Naive thymus-derived CD4-positive, alpha-beta T cell (primary cell): ENCODE results near the gene COTL1. TPM values are rescaled to one million over a fixed set of nuclear protein-coding genes. Genes with fewer than 3 reads are reported as not detected.
A peak's percentile ranks its signal among the peaks of the same experiment; 100 is the strongest.

Experiments
- ATAC-seq: fragments of 150-1000 bp; cut with Tn5 transposase; 2 replicates; pipeline ENCODE4 v1.10.0; 2021; ENCODE audit warnings: mild to moderate bottlenecking, moderate library complexity
- CTCF ChIA-PET: fragments of 350-600 bp; sonication (Branson Sonifier 250); formaldehyde crosslinking; loops from one replicate; lab custom pipeline; 2021; ENCODE audit warnings: antibody characterized with exemption; lab: Charles Lee
- POLR2A ChIA-PET: fragments of 350-600 bp; sonication (Branson Sonifier 250); formaldehyde crosslinking; loops from one replicate; lab custom pipeline; 2021; ENCODE audit warnings: antibody characterized with exemption, inconsistent platforms; lab: Charles Lee
- DNase-seq, 9 donors: peaks; one replicate each; pipeline versions ENCODE4 v3.0.0 to v3.0.0-alpha.2; 2020 to 2022; ENCODE audit warnings: mixed read lengths in 1 of 9
- H3K27ac ChIP-seq: one replicate; pipeline ENCODE4 v1.7.0; 2013; ENCODE audit warnings: mild to moderate bottlenecking, low read depth, low read length, moderate library complexity
- H3K27me3 ChIP-seq, 2 donors: one replicate each; pipeline ENCODE4 v1.7.0; 2013; ENCODE audit warnings: low read length in 2 of 2, mild to moderate bottlenecking in 2 of 2, moderate library complexity in 2 of 2; ENCODE audit not compliant: control insufficient read depth in 2 of 2, insufficient read depth in 2 of 2
- H3K36me3 ChIP-seq, 3 experiments: 1 replicate in 2 of 3; 2 replicates in 1 of 3; pipeline ENCODE4 v1.7.0; 2013; ENCODE audit warnings: low read length in 3 of 3, mild to moderate bottlenecking in 3 of 3, moderate library complexity in 1 of 3; ENCODE audit not compliant: insufficient read depth in 3 of 3, control insufficient read depth in 2 of 3
- H3K4me1 ChIP-seq, 2 donors: one replicate each; pipeline ENCODE4 v1.7.0; 2013; ENCODE audit warnings: low read length in 2 of 2, mild to moderate bottlenecking in 2 of 2, moderate library complexity in 1 of 2; ENCODE audit not compliant: control insufficient read depth in 2 of 2, insufficient read depth in 2 of 2
- H3K4me3 ChIP-seq: 2 replicates; pipeline ENCODE4 v1.7.0; 2013; ENCODE audit warnings: mild to moderate bottlenecking, low read length
- H3K9me3 ChIP-seq, 3 experiments: 1 replicate in 2 of 3; 2 replicates in 1 of 3; pipeline ENCODE4 v1.7.0; 2013; ENCODE audit warnings: low read length in 3 of 3; ENCODE audit not compliant: control insufficient read depth in 2 of 3
- H3K27ac Mint-ChIP-seq, 9 donors: one replicate each; pipeline ENCODE4 v1.8.0; 2020 to 2022; ENCODE audit warnings: mixed read lengths in 9 of 9, mild to moderate bottlenecking in 8 of 9, moderate library complexity in 5 of 9, inconsistent platforms in 2 of 9
- H3K27me3 Mint-ChIP-seq, 5 donors: one replicate each; pipeline ENCODE4 v1.8.0; 2021 to 2022; ENCODE audit warnings: mixed read lengths in 5 of 5, mild to moderate bottlenecking in 1 of 5
- H3K36me3 Mint-ChIP-seq, 5 donors: one replicate each; pipeline ENCODE4 v1.8.0; 2020 to 2022; ENCODE audit warnings: mixed read lengths in 5 of 5, mild to moderate bottlenecking in 3 of 5, inconsistent platforms in 1 of 5
- H3K4me1 Mint-ChIP-seq, 7 donors: one replicate each; pipeline ENCODE4 v1.8.0; 2020 to 2022; ENCODE audit warnings: mixed read lengths in 7 of 7, mild to moderate bottlenecking in 3 of 7, inconsistent platforms in 1 of 7
- H3K4me3 Mint-ChIP-seq, 10 donors: one replicate each; pipeline ENCODE4 v1.8.0; 2020 to 2022; ENCODE audit warnings: mild to moderate bottlenecking in 10 of 10, mixed read lengths in 10 of 10, moderate library complexity in 6 of 10, inconsistent platforms in 2 of 10
- H3K9me3 Mint-ChIP-seq, 11 donors: one replicate each; pipeline ENCODE4 v1.8.0; 2020 to 2022; ENCODE audit warnings: mixed read lengths in 11 of 11, mild to moderate bottlenecking in 4 of 11, inconsistent platforms in 1 of 11, moderate library complexity in 1 of 11
- intact Hi-C, 2 donors: fragments of 100-400 bp; cut with micrococcal nuclease; formaldehyde crosslinking; loops; one replicate each; pipeline ENCODE4 v1.15.1; 2023
- polyA plus RNA-seq, 2 donors: library from polyadenylated mRNA; unstranded; fragments of 300-500 nt; fragmentation: Illumina TruSeq; gene quantifications; one replicate each; pipeline ENCODE4 v1.2.3, GENCODE V29; 2021
- total RNA-seq, 6 experiments: library from RNA in 5 of 6; stranded (reverse) in 5 of 6; gene quantifications; 1 replicate in 5 of 6; 2 replicates in 1 of 6; pipeline ENCODE4 v1.2.3 and lab custom pipeline; 2021 to 2026

COTL1 gene
- total and polyA plus RNA-seq, 7 experiments from 2014 or later = 84.2 to 704 (median 268) TPM

- ATAC-seq = no peak
- Histone ChIP-seq H3K27ac (no peak overlapping the region), H3K4me1 (peaks cover 0 to 17% of the 10 kb centered on the region in 2 donors), H3K27me3 (no peaks in the 10 kb centered on the region), H3K36me3 (no peaks in the 10 kb centered on the region), H3K4me3 (no peak overlapping the region), H3K9me3 (no peaks in the 10 kb centered on the region)
- H3K4me3 Mint-ChIP-seq = no peak overlapping the region
- H3K4me1 Mint-ChIP-seq = peaks cover 15 to 53% (median 22%) of the 10 kb centered on the region in 7 donors
- ChIA-PET CTCF (interaction anchor here (0.7 to 2.0 kb wide), 4 partner anchors 10 to 32 kb away, joined by 3 to 6 read pairs (median 4); no protein-coding TSS in a partner anchor), POLR2A (interaction anchor here (1.0 to 2.7 kb wide), 5 partner anchors 8 to 17 kb away, joined by 3 to 10 read pairs (median 4); no protein-coding TSS in a partner anchor)
- peak overlapping the region in 1 of 9 donors; percentile 13 for H3K27ac Mint-ChIP-seq
- DNase-seq = no peak
- H3K9me3 Mint-ChIP-seq = peaks cover 0 to 1% (median 0%) of the 10 kb centered on the region in 11 donors
- intact Hi-C loops = no loop called here
- H3K36me3 Mint-ChIP-seq = peaks cover 0 to 41% (median 6%) of the 10 kb centered on the region in 5 donors
- no peaks in the 10 kb centered on the region for H3K27me3 Mint-ChIP-seq
These were observed 77.7 kb downstream of the COTL1 start for GRCh38 chr16:84540194-84540593.

GRCh38 chr16:84538222-84538840 is 79.5 kb downstream of the COTL1 start:
- Mint-ChIP-seq H3K4me1 (peaks cover 5 to 39% (median 10%) of the 10 kb centered on the region in 7 donors), H3K27ac (no peak overlapping the region)

GRCh38 chr16:84537491-84538151 is 80.3 kb downstream of the COTL1 start:
- Mint-ChIP-seq H3K9me3 (peaks cover 0 to 1% (median 0%) of the 10 kb centered on the region in 11 donors), H3K27ac (no peak overlapping the region), H3K4me3 (no peak overlapping the region), H3K36me3 (peaks cover 0 to 48% (median 6%) of the 10 kb centered on the region in 5 donors), H3K4me1 (peaks cover 6 to 40% (median 16%) of the 10 kb centered on the region in 7 donors), H3K27me3 (no peaks in the 10 kb centered on the region)
- Histone ChIP-seq H3K4me3 (no peak overlapping the region), H3K27me3 (no peaks in the 10 kb centered on the region), H3K27ac (no peak overlapping the region), H3K4me1 (no peaks in the 10 kb centered on the region), H3K36me3 (no peaks in the 10 kb centered on the region), H3K9me3 (no peaks in the 10 kb centered on the region)
- CTCF ChIA-PET = interaction anchor here (0.6 kb wide), 1 partner anchor 63 kb away, joined by 3 read pairs; no protein-coding TSS in a partner anchor
- POLR2A ChIA-PET = interaction anchor here (0.7 to 1.3 kb wide), 2 partner anchors 11 to 56 kb away, joined by 3 to 4 read pairs; no protein-coding TSS in a partner anchor
- no peak for ATAC-seq
- DNase-seq = no peak
- intact Hi-C loops = no loop called here

More at GRCh38 chr16:84538222-84538840, 79.5 kb downstream of the COTL1 start:
- CTCF ChIA-PET = no interaction called here
- Histone ChIP-seq H3K27ac (no peak overlapping the region), H3K27me3 (no peaks in the 10 kb centered on the region), H3K4me3 (no peak overlapping the region), H3K36me3 (no peaks in the 10 kb centered on the region), H3K9me3 (no peaks in the 10 kb centered on the region), H3K4me1 (no peaks in the 10 kb centered on the region)
- no peak for ATAC-seq
- peaks cover 0 to 1% (median 0%) of the 10 kb centered on the region in 11 donors for H3K9me3 Mint-ChIP-seq
- H3K36me3 Mint-ChIP-seq = peaks cover 0 to 45% (median 6%) of the 10 kb centered on the region in 5 donors
- intact Hi-C loops = no loop called here
- no peak for DNase-seq
- no peaks in the 10 kb centered on the region for H3K27me3 Mint-ChIP-seq
- POLR2A ChIA-PET = interaction anchor here (0.7 to 1.3 kb wide), 3 partner anchors 9 to 56 kb away, joined by 3 to 4 read pairs (median 3); no protein-coding TSS in a partner anchor
- no peak overlapping the region for H3K4me3 Mint-ChIP-seq

- Mint-ChIP-seq H3K4me3 (no peak overlapping the region), H3K4me1 (peaks cover 6 to 44% (median 16%) of the 10 kb centered on the region in 7 donors), H3K9me3 (peaks cover 0 to 4% (median 0%) of the 10 kb centered on the region in 11 donors), H3K36me3 (peaks cover 0 to 61% (median 15%) of the 10 kb centered on the region in 5 donors), H3K27ac (peak overlapping the region in 1 of 9 donors; percentile 26), H3K27me3 (no peaks in the 10 kb centered on the region)
- ChIA-PET POLR2A (no interaction called here), CTCF (no interaction called here)
- no peak for ATAC-seq
- no peak for DNase-seq
- Histone ChIP-seq H3K4me1 (no peaks in the 10 kb centered on the region), H3K9me3 (no peaks in the 10 kb centered on the region), H3K4me3 (no peak overlapping the region), H3K27ac (no peak overlapping the region), H3K36me3 (no peaks in the 10 kb centered on the region), H3K27me3 (no peaks in the 10 kb centered on the region)
- intact Hi-C loops = no loop called here
These were observed 82.0 kb downstream of the COTL1 start for GRCh38 chr16:84535851-84536250.

- CTCF ChIA-PET = no interaction called here
- no peaks in the 10 kb centered on the region for H3K36me3 ChIP-seq
- ATAC-seq (no peak), DNase-seq (no peak)
- POLR2A ChIA-PET = no interaction called here
- Mint-ChIP-seq H3K4me1 (peaks cover 6 to 45% (median 16%) of the 10 kb centered on the region in 7 donors), H3K36me3 (peaks cover 0 to 64% (median 17%) of the 10 kb centered on the region in 5 donors), H3K27me3 (no peaks in the 10 kb centered on the region), H3K27ac (no peak overlapping the region), H3K9me3 (peaks cover 0 to 6% (median under 1%) of the 10 kb centered on the region in 11 donors), H3K4me3 (no peak overlapping the region)
- no peak overlapping the region for H3K4me3 ChIP-seq
- no peak overlapping the region for H3K27ac ChIP-seq
- H3K9me3 ChIP-seq = no peaks in the 10 kb centered on the region
- intact Hi-C loops = no loop called here
- no peaks in the 10 kb centered on the region for H3K27me3 ChIP-seq
- H3K4me1 ChIP-seq = no peaks in the 10 kb centered on the region
These were observed 82.5 kb downstream of the COTL1 start for GRCh38 chr16:84535408-84535807.

- H3K27ac Mint-ChIP-seq = peak overlapping the region in 1 of 9 donors; percentile 18
- DNase-seq (no peak), ATAC-seq (no peak)
- H3K36me3 Mint-ChIP-seq = peaks cover 0 to 67% (median 18%) of the 10 kb centered on the region in 5 donors
- intact Hi-C loops = no loop called here
- no peak overlapping the region for H3K27ac ChIP-seq
- peaks cover 0 to under 1% (median 0%) of the 10 kb centered on the region in 3 experiments for H3K36me3 ChIP-seq
- no peak overlapping the region for H3K4me3 Mint-ChIP-seq
- peaks cover 0 to under 1% (median 0%) of the 10 kb centered on the region in 3 experiments for H3K9me3 ChIP-seq
- no peak overlapping the region for H3K4me3 ChIP-seq
- H3K4me1 ChIP-seq = no peaks in the 10 kb centered on the region
- no peaks in the 10 kb centered on the region for H3K27me3 Mint-ChIP-seq
- peaks cover 0 to 11% (median 2%) of the 10 kb centered on the region in 11 donors for H3K9me3 Mint-ChIP-seq
- ChIA-PET CTCF (no interaction called here), POLR2A (no interaction called here)
- H3K4me1 Mint-ChIP-seq = peaks cover 6 to 46% (median 16%) of the 10 kb centered on the region in 7 donors
- no peaks in the 10 kb centered on the region for H3K27me3 ChIP-seq
These were observed 83.1 kb downstream of the COTL1 start for GRCh38 chr16:84534815-84535214.
